Vagina (tissue), 2 donors: ENCODE measurements around the gene PHPT1.

ENCODE experiments used
- CTCF ChIP-seq, 3 experiments: fragments of 450-650 bp in 2 of 3; fragments of 200-600 bp in 1 of 3; sonication (generic) in 1 of 3; IDR thresholded peaks; one replicate each; pipeline ENCODE4 v1.5.1; 2017 to 2019; ENCODE audit warnings: antibody characterized with exemption in 3 of 3, mild to moderate bottlenecking in 2 of 3, moderate library complexity in 2 of 3
- POLR2A ChIP-seq, 2 donors: fragments of 450-650 bp; IDR thresholded peaks; one replicate each; pipeline ENCODE4 v1.6.1; 2017; ENCODE audit warnings: antibody characterized with exemption in 2 of 2, mild to moderate bottlenecking in 2 of 2, moderate library complexity in 2 of 2
- POLR2AphosphoS5 ChIP-seq, 2 donors: sonication (generic); formaldehyde crosslinking; IDR thresholded peaks; one replicate each; pipeline ENCODE4 v1.9.0; 2017; ENCODE audit warnings: antibody characterized with exemption in 2 of 2, mild to moderate bottlenecking in 2 of 2, low read depth in 1 of 2; ENCODE audit not compliant: insufficient read depth in 1 of 2

GRCh38 chr9:136826703-136827582 is 22.3 kb upstream of the PHPT1 start:
- TF ChIP-seq CTCF (IDR thresholded peaks at IDR 0.05) (no peak), POLR2A (IDR thresholded peaks at IDR 0.05) (no peak), POLR2AphosphoS5 (IDR thresholded peaks at IDR 0.05; ENCODE audit: insufficient read depth in 1 of 2, low read depth in 1 of 2) (no peak)
